Activated gamma-delta T cell treated with anti-CD3 and anti-CD28 coated beads, Interleukin-2, amount 50 U/mL, for 16 hours (primary cell): Measurements from ENCODE around the gene MEG3.

Experiments
- DNase-seq: peaks from one replicate; pipeline ENCODE4 v3.0.0-alpha.2; 2020; ENCODE audit warnings: low read depth

Gene MEG3

DNA sequence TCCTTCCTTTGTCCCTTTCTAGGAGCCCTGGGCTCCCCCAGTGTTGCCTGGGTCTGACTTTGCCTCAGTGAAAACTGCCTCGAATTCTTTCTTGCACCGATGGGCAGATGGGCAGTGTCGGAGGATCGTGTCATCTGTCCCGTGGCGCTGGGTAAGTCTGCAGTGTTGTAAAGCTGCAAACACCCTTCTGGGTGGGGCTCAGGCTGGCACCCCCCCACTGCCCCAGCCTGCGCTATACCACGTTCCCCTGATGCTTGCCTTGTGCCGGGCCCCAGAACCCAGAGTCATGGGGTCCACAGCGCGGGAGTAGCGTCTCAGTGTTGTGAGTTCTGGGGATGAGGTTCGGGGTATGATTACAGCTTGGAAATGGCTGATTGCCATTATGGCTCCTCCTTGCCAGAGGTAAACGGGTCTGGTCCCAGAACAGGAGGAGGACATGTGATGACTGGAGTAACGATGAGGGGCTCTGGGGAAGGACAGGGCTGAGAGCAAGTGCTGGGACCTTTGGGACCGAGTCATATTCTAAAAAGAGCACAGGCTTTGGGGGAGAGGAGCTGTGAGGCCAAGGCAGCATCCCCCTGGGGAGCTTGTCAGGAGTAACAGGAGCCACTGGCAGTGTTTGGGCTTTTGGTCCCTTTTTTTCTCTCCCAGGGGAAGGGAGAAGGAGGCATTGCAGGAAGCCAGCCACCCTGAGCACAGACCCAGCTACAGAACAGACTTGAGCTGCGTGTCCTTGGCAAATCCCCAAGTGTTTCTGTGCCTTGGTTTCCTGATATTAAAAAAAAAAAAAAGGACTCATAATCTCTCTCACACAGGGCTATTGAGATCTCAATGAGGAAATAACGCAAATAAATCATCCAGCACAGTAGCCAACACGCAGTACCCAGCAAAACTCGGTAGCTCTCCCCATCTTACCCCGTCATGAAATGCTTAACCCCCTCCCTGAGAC, 73.3 kb downstream of the MEG3 start:
- DNase-seq, result no peak

DNA sequence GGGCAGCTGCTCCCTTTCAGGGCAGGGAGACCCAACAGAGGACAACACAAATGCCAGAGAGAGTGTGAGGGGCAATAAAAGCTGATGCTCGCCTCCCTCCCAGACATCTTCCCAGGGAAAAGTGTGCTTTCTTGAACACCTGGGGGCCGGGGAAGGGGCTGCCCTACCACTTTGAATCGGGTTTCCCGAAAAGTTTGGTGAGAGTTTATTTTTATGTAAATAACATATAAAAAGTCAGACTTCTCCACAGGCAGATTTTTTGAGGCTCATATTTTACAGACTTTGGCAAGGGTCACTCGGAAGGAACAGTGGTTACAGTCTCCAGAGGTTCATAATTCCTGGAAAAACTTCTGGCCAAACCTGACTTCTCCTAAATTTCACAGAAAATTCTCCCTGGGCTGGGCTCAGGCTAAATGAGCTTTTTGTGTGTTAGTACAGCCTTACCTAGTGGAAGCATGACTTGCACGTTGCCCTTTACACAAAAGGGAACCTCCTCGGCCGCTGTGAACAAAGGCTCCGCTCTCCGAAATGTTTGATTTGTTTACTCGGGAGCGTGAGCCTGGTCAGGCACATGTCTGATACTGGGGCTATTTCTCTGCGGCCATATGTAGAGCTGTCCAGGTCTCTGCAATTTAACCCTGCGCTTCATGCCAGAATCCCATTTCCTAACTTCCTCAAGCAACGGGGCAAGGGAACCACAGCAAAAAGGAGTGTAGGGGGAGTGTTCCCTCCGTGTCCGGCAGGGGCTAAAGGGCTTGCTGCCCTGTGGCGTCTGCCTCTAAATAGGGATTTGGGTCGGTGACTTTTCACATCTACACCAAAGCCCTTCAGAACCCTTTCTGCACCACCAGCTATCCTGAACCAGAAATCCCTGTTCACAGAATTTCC, 74.2 kb downstream of the MEG3 start:
- no peak for DNase-seq

DNA sequence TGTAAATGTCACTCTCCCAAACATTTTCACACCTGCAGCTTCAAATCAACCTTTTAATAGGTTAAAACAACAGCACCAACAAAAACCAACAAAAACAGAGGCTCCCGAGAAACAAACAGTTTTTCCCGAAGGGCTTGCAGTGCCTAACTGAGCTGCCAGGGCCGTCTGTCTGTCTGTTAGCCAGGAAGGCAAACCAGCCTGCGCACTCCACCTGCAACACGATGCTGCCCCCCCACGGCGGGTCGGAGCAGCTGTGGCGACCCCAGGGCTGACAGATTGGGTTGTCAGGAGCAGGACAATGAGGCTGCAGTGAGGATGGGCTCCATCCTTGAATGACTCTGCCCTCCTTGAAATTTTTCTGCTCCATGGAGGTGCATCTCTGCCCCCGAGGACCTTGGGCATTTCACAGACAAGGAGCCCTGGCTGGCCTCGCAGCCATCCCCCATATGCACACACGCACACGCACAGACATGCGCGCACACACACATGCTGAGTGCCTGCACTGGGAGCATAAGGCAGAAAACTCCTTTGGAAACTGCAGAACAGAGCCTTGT, 75.0 kb downstream of the MEG3 start:
- DNase-seq, result no peak

DNA sequence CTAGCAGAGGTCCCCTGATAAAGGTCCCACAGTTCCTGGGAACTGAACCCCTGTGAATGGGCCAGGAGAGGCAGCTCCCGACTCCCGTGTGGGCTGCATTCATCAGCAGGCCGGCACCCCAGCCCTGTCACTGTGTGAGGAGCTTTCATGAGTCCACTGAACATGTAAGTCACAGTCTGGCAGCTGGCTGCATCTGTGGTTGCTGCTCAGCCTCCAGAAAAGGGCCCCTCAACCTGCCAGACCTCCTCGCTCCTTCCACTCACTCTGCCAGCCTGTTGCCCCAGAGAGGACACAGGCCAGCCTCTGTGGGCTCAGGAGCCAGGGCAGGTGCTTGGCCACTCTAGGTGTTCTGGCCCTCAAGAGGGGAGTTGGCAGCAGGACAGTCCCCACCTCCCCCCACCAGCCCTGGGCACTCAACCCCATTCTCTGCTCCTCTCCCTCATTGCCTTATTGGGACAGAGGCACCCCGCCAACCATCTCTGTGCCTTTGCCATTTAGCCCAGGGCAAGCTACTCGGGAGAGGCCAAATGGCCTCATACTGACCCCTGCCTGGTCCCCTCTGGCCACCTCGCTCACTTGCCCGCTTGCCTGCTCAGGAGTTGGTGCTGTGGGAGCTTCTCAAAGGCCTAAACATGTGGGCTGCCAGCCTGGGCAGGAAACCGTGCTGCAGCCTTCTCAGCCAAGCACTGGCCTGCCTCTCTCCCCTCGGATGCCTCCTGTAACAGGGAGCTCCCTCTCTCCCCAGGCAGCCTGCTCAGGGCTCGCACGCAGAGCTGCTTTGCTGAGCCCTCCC, 75.7 kb downstream of the MEG3 start:
- DNase-seq, result no peak

DNA sequence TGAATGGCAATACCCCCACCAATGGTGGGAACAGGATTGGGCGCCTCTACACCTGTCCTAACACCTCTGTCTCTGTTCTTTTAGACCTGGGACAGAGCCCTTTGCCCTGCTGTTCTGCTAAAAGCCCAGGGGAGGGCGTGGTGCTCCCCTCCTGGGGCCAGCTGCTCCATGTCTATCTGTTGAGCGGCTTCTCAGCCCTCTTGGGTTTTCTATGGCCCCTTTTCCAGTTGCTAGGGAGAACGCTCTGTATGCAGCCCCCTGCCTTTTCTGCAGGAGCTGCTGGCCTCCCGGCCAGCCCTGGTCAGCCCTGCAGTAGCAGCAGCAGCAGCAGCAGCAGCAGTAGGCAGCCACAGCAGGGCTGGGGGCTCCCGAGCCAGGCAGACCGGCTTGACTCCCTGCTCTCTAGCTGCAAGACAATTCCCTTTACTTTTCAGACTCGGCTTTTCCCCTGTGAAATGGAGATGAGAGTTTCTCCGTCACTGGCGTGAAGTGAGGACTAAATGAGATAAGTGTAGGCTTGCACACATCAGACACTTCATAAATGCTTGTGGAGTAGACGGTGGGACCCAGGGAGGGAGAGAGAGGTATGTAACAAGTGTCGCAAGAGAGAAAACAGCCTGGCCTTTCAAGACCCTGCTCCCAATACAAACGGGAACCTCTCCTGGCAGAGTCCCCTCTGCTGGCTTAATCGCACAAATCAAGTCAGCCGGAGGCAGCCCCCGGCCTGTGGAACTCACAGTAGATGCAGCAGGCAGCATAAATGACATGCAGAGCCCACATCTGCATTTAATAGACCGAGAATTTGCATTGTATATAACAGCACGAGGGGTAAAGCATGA, 76.6 kb downstream of the MEG3 start:
- no peak for DNase-seq

DNA sequence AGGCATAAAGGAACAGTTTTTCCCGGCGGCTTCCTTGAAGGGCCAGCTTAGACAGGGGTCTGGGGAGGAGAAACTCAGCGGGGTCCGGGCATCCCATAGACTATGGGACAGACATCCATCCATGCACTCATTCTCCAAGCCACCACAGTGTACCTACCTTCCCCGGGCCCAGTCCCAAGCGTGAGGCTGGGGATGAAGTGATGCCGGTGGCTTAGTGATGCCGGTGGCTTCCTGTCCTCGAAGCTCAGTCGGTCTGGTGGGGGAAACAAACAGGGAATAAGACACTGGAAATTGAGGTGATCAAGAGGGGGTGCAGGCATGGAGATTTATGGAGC, 77.2 kb downstream of the MEG3 start:
- DNase-seq, result no peak

DNA sequence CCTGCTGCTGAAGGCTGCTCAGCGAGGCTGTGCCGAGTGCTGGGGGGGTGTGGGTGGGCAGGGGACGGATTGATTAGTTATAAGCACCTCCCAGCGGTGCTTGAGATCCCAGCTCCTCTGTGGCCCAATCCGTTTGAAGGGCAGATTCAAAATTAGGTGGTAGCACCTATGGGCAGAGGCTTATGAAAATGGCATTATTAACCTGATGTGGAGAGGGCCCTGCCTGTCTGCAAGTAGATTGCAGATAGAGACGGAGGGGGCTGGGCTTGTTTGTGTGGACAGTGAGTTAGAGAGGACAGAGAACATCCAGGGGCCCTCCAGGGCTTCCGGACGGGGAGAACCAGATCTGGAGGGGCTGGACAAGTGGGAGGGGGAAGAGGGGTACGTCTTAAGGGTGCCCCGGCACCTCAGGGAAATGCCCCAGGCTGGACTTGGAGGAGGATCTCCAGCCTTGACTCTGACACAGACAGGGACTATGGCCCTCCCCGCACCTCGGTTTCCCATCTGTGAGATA, 77.8 kb downstream of the MEG3 start, which contains the start of gene RTL1:
Gene RTL1, minus strand, starts transcription at position 51 of the 514 bp plus-strand sequence. CDS start 18,934 bp downstream, outside the sequence.
- no peak for DNase-seq

DNA sequence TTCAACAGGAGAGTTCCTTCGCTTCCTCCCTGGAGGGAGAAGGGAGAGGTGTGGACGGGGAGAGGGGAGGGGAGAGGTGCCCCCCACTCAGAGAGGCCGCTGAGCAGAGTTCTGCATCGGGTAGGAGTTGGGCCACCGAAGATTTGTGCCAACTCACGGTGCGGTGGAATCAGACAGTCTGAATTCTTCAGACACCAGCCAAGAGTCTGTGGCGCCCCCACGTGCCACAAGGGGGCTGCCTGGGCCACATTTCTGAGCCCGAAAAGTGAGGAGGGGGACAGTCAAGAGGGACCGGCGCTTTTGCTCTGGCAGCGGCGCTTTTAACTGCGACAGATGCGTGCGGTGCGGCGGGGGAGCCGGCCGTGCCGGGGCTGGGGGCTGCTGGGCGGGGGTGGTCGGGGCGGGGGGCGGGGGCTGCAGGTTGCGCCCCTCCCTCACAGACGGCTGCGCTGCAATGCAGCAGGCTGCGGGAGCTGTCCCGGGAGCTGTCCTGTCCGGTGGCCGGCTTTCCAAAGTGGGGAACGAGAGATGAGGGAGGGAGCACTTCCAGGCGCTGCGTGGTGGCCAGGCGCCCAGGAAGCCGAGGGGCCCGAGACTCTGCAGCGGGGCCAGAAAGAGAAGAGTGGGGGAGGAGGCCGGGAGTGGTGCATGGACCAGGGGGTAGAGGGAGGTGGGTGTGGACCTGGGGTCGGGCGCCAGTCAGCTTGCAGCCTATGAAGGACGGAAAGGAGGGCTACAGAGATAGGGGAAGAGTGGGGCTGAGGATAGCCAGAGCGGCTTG, 78.6 kb downstream of the MEG3 start:
- no peak for DNase-seq

DNA sequence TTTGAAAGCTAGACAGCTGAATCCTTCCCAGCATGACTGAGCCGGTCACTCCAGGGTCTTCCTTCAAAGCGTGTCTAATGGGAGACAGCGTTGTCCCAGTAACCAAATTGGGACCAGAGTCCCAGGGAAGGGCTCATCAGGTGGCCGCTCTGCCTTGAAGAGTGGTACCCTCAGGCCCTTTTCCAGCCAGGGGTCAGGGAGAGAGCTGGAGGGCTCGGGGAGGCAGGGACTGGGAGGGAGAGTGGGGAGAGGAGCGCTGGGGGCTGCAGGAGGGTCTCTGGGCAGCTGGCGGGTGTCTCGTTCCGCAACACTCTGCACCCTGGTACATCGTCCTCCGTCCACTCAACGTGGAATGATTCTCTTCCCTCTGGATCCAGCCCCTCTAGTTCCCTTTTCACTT, 79.2 kb downstream of the MEG3 start:
- no peak for DNase-seq

DNA sequence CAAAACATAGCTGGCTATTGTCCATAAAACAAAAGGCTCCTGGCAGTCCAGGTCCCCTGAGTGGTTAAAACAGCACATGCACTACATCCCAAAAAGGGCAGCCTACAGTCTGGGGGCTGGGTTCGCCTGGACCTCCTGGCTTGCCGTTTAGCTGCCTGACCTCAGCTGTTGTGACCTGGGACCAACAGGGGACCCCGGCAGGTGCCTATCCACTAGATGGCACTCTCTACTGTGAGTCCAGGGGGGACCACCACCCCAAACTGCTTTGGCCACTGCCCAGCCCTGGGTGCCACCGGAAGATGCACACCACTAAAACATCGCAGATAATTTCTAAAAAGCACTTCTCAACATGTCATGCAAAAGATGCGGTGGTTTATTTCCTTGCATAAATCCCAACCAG, 80.5 kb downstream of the MEG3 start:
- no peak for DNase-seq

DNA sequence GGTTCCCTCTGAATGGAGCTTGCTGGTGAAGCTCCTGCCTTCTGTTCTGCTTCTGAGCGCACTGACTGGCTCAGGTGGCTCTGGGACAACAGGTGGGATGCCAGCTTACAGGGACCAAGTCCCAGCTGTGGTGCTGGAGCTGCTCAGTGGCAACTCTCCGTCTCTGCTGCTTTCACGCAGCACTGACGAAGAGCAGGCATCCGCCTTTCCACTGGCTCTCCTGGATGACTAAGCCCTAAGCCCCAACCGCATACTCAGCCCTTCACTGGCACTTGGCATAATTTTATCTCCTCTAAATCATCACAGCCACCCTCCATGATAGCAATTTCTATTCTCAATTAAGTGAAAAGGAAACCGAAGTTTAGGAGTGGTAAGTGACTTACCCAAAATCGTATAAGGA, 81.3 kb downstream of the MEG3 start:
- no peak for DNase-seq

DNA sequence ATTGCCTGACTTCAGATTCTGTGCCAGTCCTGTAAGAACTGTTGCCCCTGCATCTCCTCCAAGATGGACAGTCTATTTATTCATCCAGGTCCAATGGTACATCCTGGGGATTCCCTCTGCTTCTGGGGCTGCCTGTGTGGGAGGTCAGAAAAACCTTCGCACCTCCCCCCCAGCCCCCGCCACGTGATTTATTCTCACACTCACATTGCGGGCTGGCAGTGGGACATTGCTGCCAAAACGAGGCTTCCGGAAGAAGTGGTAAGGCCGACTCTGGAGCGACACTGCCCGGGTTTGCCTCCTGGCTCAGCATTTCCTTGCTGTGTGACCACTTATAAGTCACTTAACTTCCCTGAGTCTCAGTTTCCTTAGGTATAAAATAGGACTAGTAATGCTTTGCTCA, 83.5 kb downstream of the MEG3 start:
- no peak for DNase-seq
